GM20431 (cell line): Measurements from ENCODE around the gene NECTIN1.

ENCODE experiments used
- in situ Hi-C: fragments of 300-500 bp; cut with MseI, MboI; formaldehyde crosslinking; loops from one replicate; pipeline ENCODE4 v1.15.0; 2020; ENCODE audit warnings: low sequenced_read_pairs; ENCODE audit not compliant: unreplicated experiment

Gene NECTIN1

DNA sequence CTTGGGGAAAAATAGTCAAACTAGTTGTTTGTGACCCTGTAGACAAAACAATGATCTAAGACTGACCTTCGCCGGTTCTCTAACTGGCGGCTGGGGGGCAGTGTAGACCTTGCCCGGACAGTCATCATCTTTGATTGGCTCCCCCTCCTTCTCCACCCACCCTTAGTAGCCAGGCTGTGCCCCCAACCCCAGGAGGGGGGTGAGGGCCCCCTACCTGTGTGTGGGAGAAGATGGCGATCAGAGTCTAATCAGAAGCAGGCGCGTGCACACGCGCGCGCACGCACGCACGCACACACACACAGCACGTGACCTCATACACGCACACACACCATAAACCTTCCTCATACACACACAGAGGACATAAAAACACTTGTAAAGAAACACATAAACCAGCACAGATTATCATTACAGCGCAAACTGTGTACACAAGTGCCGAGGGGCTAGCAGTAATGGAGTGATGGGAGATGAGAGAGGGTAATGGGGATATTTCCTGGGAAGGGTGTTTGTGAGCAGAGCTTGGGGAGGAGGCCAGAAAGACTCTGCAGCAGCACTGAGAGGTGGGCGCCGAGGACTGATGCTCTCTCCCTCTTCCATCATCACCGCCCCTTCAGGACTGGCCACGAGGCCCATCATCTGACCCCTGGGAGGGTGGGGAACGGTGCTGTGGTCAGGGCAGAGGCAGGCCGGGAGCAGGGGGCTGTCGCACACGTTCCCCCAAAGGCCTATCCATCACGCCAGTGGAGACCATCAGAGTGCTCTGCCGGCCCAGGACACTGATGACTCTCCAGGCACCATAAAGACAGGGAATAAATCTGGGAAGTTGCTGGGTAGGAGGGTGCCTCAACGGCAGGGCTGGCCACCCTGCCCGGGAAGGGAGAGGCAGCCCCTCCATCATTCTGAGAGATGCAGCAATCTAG, 12.2 kb downstream of the NECTIN1 start:
- in situ Hi-C loops: no loop called here

DNA sequence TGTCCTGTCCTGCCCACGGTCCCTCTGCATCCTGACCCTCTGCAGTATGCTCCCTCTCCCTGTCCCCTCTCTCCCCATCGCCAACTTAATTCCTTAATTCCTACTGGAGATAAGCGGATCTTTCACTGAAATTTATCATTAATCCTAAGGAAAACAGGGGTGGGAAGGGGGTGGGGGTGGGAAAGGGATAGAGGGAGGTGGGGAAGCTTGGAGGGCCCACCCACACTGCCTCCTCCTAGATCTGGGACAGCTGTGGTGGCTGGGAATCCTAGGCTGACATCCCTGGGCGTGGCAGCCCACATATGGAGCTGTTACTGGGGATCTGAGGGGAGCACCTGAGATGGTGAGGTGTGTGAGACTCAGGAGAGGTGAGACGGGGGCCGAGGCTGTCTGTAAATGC, 14.4 kb downstream of the NECTIN1 start:
- in situ Hi-C loops: no loop called here

DNA sequence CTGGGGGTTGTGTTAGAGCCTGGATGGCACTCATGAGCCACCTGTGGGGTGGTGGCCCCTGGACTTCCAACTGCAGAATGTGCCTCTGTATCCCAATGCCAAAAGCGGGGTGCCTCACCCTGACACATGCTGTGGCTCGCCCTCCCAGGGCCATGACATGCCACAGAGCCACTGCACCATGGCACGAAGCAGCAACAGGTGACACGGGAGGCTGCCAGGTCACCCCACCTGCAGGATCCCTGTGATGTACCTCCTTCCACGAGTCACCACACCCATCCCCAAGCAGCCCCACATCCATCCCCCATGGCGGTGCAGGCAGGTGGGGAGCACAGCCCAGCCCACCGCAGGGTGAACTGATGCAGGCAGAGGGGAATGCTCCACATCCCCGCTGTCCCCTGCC, 14.8 kb downstream of the NECTIN1 start:
- in situ Hi-C loops: no loop called here

DNA sequence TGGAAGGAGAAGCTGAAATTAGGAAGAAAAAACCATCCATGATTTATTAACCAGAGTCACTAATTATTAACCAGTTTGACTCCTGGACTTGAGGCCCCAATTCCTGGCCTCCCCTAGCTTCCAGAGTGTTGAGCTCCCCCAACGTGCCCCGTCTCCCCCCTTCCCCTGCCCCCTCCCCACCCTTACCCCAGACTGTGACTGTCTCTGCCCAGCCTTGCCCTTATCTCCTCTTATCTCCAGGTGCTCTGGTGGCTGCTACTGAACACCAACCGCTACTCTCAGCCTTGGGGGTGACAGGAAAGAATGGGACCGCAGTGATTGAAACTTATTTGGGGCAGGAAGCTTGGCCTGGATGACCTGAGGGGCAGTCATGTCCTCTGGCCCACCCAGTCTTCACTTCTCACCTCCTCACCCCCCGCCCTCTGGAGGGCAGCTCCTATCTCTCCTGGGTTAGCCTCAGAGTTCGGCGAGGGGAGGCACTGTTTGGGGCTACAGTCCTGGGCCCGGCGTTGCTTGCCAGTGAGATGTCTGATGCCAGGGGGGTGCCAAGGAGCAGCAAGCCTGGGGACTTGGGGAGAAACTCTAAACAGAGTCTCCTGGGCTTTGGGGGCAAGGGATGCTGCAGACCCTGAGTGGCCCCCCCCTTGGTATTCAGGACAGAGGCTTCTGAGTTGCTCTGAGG, 15.5 kb downstream of the NECTIN1 start:
- in situ Hi-C loops: no loop called here

DNA sequence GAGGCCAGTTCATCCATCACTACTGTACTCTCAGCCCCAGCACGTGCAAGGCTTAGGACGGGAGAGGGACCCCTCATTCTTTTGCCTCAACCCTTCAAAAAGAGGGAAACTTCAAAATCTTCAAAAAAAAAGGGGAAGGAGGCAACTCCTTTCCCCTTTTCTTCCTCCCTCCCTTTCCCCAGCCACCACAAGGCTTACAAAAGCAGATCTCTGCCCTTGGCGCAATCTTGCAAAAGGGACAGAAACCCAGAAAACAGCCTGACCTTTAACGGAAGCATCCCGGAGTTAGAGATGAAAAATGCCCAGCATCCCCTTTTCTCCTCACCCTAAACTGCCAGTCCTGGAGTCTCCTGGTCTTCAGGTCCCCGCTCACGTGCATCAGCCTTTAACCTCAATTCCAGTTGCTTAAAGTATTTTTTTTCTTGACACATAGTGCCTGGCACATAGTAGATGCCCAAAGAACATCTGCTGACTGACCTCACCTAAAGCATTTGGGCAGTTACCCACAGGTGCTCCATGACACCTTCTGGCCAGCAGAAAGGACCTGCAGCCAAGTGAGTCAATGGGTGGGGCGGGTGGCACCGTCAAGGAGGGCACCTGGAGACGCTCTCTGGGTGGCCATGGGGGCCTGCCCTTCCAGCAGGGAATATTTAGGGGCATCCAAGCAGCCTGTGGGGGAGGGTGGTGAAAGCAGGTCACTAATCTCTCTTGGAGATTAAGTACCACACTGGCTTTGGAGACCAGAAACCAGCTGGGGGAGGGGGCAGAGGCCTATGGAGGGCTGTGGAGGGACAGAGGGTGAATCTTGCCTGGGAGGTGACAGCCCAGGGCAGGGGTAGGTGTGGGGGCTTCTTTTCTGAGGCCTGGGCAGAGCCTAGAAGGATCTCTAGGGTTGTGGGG, 16.3 kb downstream of the NECTIN1 start:
- in situ Hi-C loops: no loop called here

DNA sequence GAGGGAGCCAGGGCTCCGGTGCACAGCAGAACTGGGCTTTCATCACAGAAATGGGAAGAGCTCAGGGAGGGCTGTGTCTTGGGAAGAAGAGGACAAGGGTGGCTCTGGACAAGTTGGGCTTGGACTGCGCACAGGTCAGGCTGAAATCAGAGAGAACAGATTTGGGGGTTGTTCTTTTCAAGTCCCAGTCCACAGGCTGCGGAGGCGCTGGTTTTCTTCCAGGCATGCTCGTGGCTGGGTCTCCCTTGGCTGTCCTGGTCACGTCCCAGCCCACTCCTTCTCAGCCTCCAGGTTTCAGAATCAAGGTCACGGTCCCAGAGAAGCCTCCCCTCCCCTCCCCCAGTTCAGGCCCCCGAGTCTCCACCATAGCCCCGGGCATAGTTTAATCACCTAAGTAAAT, 17.0 kb downstream of the NECTIN1 start:
- in situ Hi-C loops: no loop called here

DNA sequence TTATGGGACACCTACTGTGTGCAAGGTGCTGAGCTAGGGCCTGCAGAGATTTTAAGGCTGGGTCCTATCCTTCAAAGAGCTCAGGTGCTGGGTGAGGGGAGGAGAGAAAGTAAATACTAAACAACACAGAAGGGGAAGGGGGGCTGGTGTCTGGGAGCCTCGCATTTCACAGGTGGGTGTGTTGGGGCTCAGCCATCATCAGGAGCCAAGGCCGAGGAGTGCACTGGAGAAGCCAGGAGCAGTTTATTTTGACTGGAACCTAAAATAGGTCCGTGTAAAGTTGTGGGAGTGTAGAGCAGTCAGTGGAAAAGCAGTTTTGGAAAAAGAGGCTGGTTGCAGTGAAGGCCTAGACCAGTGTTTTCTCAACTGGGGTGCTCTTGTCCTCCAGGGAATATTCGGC, 17.5 kb downstream of the NECTIN1 start:
- in situ Hi-C loops: no loop called here

DNA sequence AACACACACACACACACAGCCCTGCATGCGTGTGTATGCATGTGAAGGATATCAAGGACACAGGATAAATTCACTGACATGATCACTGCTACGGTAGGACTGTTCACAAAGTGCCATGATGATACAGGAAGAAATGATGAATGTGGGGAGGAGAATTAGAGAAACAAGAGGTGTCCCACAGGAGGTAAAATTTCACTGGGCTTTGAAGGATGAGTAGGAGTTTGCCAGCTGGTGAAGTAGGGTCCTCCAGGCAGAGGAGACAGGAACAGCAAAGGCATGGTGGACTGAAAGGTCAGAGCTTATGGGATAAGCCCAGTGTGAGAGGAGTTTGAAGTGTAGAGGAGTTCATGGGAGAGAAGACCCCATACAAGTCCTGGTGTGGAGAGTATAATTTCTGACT, 18.6 kb downstream of the NECTIN1 start:
- in situ Hi-C loops: no loop called here

DNA sequence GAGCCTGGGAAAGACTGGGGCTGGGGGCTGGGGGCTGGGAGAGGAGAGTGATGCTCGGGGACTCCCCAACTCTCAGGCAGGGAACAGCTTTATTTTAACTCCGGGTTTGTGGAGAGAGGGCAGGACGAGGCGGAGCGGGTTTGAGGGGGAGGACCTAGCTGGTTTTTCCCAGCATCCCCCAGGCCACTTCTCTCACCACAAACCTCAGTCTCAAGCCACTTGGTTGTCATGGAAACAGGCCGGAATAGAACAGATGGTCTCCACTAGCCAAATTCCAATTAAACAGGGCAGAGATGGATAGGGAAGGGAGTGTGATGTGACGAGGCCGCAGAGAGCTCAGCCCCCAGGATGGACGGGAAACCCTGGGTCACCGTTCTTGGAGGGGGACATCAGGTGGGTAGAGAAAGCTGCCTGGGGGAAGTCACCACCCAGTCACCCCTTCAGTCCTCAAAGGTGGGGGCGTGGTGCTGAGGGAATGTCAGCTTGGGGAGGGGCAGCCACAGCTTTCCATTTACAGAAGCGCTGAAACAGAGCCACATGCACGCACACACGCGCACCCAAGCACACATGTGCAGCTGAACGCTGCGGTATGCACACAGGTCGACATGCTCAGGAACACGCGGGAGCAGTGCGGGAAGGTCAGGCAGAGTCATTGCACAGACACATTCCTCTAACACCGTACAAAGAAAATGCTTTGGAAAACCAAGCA, 19.2 kb downstream of the NECTIN1 start:
- in situ Hi-C loops: no loop called here

DNA sequence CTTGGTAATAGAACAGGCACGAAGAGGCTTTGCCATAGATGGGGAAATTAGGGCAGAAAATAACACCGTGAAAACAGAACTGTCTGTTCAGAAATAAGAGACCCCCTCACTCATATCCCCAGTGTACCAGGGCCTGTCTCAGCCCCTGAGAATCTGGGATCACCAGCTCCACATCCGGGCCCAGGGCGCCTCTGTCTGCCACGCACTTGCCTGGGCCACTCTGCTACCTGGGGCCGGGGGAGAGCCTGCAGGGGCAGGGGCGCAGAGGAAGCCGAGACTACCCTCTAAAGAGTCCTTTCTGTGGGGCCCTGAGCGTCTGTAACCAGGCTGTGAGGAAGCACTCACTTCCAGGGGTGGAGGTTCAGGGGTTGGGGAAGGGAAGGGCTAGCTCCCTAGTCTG, 19.8 kb downstream of the NECTIN1 start:
- in situ Hi-C loops: no loop called here

DNA sequence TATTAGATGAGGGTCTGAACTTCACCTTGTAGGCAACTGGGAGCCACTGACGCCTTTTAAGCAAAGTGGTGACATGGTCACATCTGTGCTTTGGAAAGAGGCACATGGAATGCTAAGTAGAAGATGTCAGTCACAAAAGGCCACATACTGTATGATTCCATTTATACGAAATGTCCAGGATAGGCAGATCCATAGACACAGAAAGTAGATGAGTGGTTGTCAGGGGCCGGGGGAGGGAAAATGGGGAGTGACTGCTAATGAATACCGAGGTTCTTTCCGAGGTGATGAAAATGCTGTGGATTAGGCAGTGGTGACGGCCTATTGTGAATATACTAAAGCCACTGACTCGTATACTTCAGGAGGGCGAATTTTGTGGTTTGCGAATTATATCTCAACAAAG, 20.6 kb downstream of the NECTIN1 start:
- in situ Hi-C loops: no loop called here

DNA sequence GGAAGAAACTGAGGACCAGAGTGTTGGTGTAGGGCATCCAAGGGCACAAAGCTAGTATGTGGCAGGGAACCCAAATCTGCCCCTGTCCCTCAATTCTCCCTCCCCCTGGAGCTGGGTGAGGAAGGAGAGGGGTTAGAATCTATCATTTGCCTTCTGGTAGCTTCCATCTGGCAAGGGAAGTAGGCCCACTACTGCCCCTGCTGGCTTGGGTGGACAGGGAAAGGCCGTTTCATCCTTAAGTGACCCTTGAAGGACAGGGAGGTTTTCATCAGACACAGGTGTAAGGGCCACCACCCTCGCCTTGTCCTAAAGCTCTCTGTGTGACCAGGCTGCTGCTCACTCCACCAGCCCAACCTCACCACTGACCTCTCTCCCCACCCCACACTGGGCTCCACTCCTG, 22.1 kb downstream of the NECTIN1 start:
- in situ Hi-C loops: no loop called here

DNA sequence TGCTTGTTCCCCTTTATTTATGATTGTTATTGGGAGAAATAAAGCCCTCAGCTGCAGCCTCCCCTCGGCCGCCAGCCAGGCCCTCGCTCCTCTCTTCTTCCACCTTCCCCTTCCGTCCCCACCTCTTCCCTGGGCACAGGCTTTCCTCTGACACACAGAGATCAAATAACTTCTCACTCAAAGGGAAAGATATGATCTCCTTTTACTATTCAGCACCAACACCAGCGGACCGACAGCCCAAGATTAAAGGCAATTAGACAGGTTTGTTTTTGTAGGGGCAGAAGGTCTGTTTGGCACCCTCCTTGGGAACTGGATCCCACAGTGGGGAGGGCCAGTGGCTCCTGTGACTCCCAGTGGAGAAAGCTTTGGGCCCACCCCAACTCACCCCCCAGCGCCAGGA, 23.0 kb downstream of the NECTIN1 start:
- in situ Hi-C loops: no loop called here

DNA sequence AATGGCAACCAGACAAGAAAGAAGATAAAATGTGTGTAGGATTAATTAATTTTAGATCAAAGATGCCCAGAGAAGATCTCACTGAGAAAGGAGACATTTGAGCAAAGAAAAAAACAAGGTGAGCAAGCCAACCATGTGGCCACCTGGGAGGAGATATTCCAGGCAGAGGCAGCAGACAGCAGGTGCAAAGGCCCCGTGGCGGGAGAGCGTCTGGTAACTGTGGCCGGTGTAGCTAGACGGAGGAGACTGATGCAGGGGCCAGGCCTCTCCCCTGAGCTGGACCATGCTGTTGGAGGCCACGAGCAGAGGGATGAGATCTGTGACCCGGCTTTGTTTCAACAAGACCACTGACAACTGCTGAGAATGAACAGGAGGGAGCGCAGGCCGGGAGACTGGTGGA, 23.6 kb downstream of the NECTIN1 start:
- in situ Hi-C loops: no loop called here

DNA sequence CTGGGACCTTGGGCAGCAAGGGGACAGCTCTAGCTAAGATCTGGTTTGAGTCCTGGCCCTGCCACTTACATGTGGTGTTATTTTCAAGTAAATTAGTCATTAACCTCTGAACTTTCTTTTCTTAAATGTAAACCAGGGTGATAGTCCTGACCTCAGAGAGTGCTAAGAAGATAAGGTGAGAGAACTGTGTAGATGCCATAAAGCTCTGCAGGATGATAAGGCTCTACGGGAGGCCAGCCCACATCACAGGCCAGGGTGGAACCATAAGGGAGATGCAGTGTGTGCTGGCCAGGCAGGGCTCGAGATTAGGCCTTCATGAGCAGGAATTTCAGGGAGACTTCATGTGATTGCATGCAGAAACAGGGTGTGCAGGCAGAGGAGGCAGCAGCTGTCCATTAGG, 24.2 kb downstream of the NECTIN1 start:
- in situ Hi-C loops: no loop called here

DNA sequence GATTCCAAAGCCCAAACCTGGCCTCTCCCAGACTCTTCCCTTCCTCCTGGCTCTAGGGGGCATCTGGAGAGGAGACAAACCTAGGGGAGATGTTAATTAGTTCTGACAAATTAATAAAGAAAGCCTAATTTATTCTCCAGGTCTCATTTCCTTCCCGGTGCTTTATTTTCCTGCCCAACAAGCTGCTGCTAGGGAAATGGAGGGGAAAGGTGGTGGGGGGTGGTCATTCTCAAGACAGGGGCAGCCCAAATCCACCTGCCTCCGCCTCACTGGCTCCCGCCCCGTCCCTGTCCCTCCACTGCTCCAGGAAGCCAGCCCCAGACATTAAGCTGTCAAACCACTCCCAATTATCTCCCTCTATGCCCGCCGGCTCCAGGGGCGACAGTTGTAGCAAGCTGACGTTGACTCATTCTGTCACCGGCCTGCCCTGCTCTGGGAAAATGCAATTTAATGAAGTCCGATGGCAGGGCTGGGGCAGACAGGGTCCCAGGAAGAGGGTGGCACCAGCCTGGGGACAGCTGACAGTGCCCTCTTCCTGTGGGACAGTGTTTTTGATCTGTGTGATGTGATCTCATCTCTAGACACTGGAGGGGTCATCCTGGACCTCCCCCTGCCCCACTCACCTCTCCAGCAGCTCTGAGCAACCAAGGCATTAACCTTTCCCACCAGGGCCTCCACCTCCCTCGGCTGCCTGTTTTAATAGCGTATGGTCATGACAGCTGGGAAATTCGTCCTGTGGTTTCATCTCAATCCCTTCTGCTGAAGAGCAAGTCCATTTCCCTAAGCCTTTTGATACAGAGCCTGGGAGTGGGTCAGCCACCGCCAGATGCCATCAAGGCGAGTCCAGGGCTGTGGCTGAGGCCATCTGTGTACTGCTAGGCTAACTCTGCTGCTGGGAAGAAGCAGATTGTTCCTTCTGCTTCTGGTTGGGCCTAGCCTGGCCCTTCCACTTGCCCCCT, 27.1 kb downstream of the NECTIN1 start:
- in situ Hi-C loops: no loop called here

DNA sequence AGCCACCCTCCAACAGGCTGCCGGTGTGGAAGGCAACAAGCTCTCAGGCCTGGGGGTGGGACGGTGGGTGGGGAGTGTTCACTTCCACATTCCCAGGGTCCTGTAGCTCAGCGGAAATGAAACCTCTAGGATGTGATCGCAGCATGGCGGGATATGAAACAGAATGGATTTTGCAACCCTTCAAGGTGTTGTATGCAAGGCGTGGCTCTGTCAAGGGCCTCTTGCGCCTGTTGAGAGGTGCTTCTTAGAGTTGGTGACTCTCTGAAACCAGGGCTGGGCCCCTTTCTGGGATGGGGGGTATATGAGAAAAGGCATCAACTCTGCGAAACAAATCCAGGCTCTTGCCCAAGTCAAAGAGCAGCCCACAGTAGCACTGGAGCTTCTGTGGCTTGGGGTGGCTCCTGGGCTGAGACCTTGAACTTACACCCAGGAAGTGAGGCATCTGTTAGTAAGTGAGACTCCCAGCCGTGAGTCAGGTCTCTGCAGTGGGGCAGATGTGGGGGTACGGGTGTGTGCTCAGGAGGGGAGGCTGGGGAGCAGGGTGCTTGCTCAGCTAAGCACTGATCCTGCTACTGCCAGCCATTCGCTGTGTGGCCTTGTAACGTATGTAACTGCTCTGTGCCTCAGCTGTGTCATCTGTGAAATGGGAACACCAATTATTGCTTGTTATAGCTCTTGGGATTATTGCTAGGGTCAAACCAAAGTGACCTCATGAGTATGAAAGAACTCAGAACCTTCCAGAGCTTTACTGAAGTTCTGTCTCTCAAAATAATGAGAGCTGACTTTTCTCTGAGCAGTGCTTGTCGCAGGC, 28.3 kb downstream of the NECTIN1 start:
- in situ Hi-C loops: no loop called here

DNA sequence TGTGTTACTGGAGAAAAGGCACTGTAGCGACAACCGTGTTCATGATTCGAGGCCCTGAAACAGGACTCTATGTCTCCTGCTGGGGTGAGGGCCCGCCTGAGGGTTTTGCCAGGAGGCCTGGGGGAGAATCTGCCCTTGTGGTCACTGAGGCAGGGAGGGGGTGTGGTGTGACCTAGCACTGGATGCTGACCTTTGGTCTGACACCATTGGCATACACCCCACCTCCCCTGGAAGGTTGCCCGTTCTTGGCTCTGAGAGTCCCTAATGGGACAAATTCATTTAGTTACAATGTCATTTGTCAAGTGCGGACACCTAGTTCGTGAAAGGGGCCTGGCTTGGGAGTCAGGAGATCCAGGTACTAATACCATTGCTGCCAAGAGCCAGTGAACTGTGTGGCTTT, 29.0 kb downstream of the NECTIN1 start:
- in situ Hi-C loops: no loop called here
